Cardiac fibroblast (primary cell): ENCODE results near the gene MSL2.
"Not testable (repeated sequence)": the region's sequence is repeated elsewhere in the genome, so short reads cannot be mapped to it uniquely, and the experiment has no call there.

ENCODE experiments used
- DNase-seq, 2 donors: peaks; one replicate each; pipeline versions ENCODE4 v3.0.0 to v3.0.0-alpha.2; 2010; ENCODE audit warnings: low read depth in 2 of 2
- H3K4me3 ChIP-seq, 2 donors: replicated peaks in 1 of 2; 1 replicate in 1 of 2; 2 replicates in 1 of 2; pipeline ENCODE4 v1.5.1; 2011; ENCODE audit warnings: low read depth in 2 of 2, low read length in 2 of 2, mild to moderate bottlenecking in 2 of 2, moderate library complexity in 1 of 2
- TF ChIP-seq, protein P1 (sequence below): IDR thresholded peaks from one replicate; pipeline ENCODE4 v1.5.1; 2011; ENCODE audit warnings: low read depth, mild to moderate bottlenecking, low read length, inconsistent platforms

The MSL2 gene

DNA sequence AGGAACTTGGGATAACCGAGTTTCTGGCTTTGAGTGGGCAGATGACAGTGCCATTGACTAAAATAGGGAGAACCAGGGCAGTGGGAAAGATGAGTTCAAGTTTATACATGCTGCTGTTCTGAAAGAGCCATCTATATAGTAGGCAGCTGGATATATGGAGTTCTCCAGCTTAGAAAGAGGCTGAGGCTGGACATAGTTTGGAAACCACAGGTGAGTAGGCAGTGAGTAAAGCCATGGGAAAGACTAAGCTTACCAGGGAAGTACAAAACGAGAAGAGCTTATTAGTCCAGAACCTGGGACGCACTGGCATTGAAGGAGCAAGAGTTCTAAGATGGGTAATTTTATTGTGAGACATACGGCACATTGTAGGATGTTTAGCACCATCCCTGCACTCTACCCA is 54.2 kb downstream of the MSL2 start:
- TF ChIP-seq, protein P1, sequence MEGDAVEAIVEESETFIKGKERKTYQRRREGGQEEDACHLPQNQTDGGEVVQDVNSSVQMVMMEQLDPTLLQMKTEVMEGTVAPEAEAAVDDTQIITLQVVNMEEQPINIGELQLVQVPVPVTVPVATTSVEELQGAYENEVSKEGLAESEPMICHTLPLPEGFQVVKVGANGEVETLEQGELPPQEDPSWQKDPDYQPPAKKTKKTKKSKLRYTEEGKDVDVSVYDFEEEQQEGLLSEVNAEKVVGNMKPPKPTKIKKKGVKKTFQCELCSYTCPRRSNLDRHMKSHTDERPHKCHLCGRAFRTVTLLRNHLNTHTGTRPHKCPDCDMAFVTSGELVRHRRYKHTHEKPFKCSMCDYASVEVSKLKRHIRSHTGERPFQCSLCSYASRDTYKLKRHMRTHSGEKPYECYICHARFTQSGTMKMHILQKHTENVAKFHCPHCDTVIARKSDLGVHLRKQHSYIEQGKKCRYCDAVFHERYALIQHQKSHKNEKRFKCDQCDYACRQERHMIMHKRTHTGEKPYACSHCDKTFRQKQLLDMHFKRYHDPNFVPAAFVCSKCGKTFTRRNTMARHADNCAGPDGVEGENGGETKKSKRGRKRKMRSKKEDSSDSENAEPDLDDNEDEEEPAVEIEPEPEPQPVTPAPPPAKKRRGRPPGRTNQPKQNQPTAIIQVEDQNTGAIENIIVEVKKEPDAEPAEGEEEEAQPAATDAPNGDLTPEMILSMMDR = no peak
- H3K4me3 ChIP-seq = no peak overlapping the region
- DNase-seq = no peak

DNA sequence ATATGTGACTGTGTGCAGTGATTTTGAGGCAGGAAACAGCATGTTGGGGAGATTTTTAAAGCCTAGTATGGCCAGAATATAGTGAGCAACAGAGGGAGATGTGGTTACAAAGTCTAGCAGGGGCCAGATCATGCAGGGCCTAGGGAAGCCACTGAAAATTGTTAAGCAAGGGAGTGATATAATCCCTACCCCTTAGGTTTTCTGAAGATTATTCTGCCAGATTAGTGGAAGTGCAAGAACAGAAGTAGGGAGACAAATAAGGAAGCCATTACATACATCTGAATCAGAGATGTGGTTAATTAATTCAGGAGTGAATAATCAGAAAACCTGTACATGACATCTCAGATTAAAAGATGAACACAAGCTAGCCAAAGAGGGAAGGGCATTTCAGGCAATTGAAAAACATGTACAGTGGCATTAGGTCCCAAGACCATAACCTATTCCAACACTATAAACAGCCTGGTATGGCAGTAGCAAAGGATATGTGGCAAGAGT is 54.8 kb downstream of the MSL2 start:
- DNase-seq = no peak
- TF ChIP-seq, protein P1 = no peak
- H3K4me3 ChIP-seq = no peak overlapping the region

DNA sequence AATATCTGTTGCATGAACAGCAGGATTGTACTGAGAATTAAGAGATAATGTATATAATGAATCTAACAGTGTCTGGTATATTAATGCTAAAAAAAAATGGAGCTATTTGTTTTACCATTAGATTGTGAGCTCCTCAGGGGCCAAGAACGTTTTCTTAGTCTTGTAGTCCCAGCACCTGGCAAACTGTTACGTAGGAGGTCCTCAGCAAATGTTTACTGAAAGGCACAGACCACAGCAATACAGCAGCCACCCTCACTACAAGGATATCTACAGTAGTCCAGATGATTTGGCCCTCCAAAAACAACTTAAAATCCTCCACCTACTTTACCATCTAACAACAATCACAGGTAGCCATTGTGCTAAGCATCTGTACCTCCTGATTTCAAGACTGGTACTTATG is 59.7 kb downstream of the MSL2 start:
- no peak overlapping the region for H3K4me3 ChIP-seq
- DNase-seq = no peak
- TF ChIP-seq, protein P1 = no peak

DNA sequence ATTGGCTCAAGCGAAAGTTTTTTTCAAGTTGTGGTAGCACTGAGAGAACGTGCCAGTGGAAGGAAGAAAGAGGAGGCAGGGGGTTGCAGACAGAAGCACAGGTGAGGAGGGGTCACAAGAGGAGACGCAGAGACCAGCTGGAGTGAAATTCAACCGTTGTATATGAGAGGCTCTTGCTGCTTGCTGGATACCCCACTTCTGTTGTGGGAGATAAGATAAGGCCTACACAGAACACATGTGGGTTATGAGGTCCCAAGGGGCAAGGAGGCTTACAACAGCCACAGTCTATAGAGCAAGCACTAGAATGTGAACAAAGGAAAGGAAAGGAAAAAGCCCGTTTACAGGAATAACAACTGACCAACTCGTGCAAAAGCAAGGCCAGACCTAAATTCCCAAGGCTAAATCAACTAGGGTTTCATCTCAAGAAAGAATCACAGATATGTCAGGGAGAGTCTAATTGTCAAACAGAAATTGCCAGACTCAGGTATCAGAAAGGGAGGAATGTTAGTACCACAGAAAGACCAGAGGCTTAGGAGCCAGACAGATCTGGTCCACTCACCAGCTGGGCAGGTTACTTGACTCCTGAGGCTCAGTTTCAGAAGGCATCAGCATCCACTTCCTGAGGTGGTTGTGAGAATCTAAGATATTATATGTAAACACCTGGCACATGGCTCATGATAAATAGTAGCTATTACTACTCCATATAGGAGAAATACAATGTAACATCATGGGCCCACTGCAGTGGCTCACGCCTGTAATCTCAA is 60.9 kb downstream of the MSL2 start:
- TF ChIP-seq, protein P1 = no peak
- peak in 1 of 2 donors; percentile 60 for DNase-seq
- H3K4me3 ChIP-seq = no peak overlapping the region

DNA sequence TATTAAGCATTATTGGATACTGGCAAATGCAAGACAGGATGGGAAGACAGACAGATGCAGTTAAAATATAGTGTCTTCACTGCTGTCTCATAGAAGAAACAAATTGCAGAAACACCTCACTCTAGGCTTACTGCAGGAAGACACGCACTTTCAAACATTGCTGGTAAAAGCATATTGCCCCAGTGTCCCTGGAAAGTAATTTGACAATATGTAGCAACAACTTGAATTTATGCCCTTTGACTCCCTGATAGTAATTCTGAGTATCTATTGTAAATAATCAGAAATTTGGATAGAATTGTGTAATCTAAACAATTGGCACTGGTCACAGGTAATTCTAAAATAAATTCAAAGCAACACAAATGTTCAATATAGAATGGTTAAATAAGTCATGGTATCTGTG is 62.0 kb downstream of the MSL2 start:
- DNase-seq = no peak
- TF ChIP-seq, protein P1 = no peak

DNA sequence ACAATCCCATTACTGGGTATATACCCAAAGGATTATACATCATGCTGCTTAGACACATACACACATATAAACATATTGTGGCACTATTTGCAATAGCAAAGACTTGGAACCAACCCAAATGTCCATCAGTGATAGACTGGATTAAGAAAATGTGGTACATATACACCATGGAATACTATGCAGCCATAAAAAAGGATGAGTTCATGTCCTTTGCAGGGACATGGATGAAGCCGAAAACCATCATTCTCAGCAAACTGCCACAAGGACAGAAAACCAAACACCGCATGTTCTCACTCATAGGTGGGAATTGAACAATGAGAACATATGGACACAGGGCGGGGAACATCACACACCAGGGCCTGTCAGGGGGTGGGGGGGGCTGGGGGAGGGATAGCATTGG is 64.5 kb downstream of the MSL2 start:
- DNase-seq, H3K4me3 ChIP-seq: not testable (repeated sequence)

More for the DNA sequence above, 62.0 kb downstream of the MSL2 start:
- no peak overlapping the region for H3K4me3 ChIP-seq

DNA sequence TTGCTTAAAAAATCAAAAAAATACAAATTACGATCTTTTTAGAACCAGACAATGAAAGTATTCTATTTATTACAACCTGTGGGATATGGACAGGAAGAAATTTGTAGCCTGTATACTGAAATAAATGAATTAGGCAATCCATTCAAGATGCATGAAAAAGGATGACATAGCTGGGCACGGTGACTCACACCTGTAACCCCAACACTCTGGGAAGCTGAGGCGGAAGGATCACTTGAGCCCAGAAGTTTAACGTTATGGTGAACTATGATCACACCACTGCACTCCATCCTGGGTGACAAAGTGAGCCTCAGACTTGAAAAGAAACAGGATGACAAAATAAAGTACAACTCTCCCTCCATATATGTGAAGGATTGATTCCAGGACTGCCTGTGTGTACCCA is 74.1 kb downstream of the MSL2 start:
- no peak overlapping the region for H3K4me3 ChIP-seq
- TF ChIP-seq, protein P1 = no peak
- DNase-seq = no peak
